ENCODE data around the gene FIS1. TPM values are rescaled to one million over a fixed set of nuclear protein-coding genes. Genes with fewer than 3 reads are reported as not detected.

Gene FIS1
- total RNA-seq, 2 experiments from 2014 or later = 81.2 to 82.3 TPM

- POLR2A ChIA-PET = no interaction called here
- no peak overlapping the region for H3K27ac ChIP-seq (ENCODE audit: low read depth in 1 of 2, low read length in 2 of 2)
- DNase-seq = no peak
- H3K9me3 Mint-ChIP-seq = no peaks in the 10 kb centered on the region
- H3K9me3 ChIP-seq (ENCODE audit: control insufficient read depth in 1 of 2, insufficient read depth in 1 of 2, low read length in 2 of 2) = no peaks in the 10 kb centered on the region
- no peak overlapping the region for H3K4me3 Mint-ChIP-seq
- no peaks in the 10 kb centered on the region for H3K27me3 Mint-ChIP-seq
- no peak for ATAC-seq (ENCODE audit: poor library complexity)
- H3K27me3 ChIP-seq (ENCODE audit: control insufficient read depth in 1 of 2, insufficient read depth in 2 of 2, low read length in 2 of 2) = no peaks in the 10 kb centered on the region
- H3K27ac Mint-ChIP-seq = no peak overlapping the region
- H3K4me1 Mint-ChIP-seq (ENCODE audit: low read depth) = peaks cover 17% of the 10 kb centered on the region
- H3K36me3 Mint-ChIP-seq (ENCODE audit: low read depth) = peaks cover 27% of the 10 kb centered on the region
- CTCF ChIA-PET = no interaction called here
- H3K36me3 ChIP-seq (ENCODE audit: insufficient read depth, low read length) = peaks cover 51% of the 10 kb centered on the region
- H3K4me1 ChIP-seq (ENCODE audit: insufficient read depth, low read length) = peaks cover 15% of the 10 kb centered on the region
- TF ChIP-seq CTCF (IDR thresholded peaks at IDR 0.05) = no peak
- intact Hi-C loops (cut with DNase I, micrococcal nuclease) = no loop called here
- no peak overlapping the region for H3K4me3 ChIP-seq (ENCODE audit: low read length)
These were observed 5.5 kb downstream of the FIS1 start for GRCh38 chr7:101239191-101239950.

GRCh38 chr7:101238226-101239182, 6.4 kb downstream of the FIS1 start:
- Mint-ChIP-seq H3K36me3 (ENCODE audit: low read depth) (peaks cover 19% of the 10 kb centered on the region), H3K27me3 (no peaks in the 10 kb centered on the region), H3K9me3 (no peaks in the 10 kb centered on the region), H3K4me1 (ENCODE audit: low read depth) (peaks cover 10% of the 10 kb centered on the region), H3K27ac (no peak overlapping the region), H3K4me3 (no peak overlapping the region)
- Histone ChIP-seq H3K4me1 (ENCODE audit: insufficient read depth, low read length) (peaks cover 6% of the 10 kb centered on the region), H3K27me3 (ENCODE audit: control insufficient read depth in 1 of 2, insufficient read depth in 2 of 2, low read length in 2 of 2) (no peaks in the 10 kb centered on the region), H3K9me3 (ENCODE audit: control insufficient read depth in 1 of 2, insufficient read depth in 1 of 2, low read length in 2 of 2) (no peaks in the 10 kb centered on the region), H3K36me3 (ENCODE audit: insufficient read depth, low read length) (peaks cover 51% of the 10 kb centered on the region), H3K27ac (ENCODE audit: low read depth in 1 of 2, low read length in 2 of 2) (no peak overlapping the region), H3K4me3 (ENCODE audit: low read length) (no peak overlapping the region)
- no peak for ATAC-seq (ENCODE audit: poor library complexity)
- POLR2A ChIA-PET = interaction anchor here (0.7 kb wide), 1 partner anchor 1247 kb away, joined by 3 read pairs; no protein-coding TSS in a partner anchor
- DNase-seq = no peak
- intact Hi-C loops (cut with DNase I, micrococcal nuclease) = no loop called here
- TF ChIP-seq CTCF (IDR thresholded peaks at IDR 0.05) = no peak
- CTCF ChIA-PET = no interaction called here

- ChIA-PET CTCF (no interaction called here), POLR2A (interaction anchor here (1.2 kb wide), 1 partner anchor 19 kb away, joined by 4 read pairs; the partner anchor contains the start of genes PLOD3 and ZNHIT1)
- no peak for ATAC-seq (ENCODE audit: poor library complexity)
- no peaks in the 10 kb centered on the region for H3K9me3 ChIP-seq (ENCODE audit: control insufficient read depth in 1 of 2, insufficient read depth in 1 of 2, low read length in 2 of 2)
- no peak for DNase-seq
- H3K27me3 Mint-ChIP-seq = no peaks in the 10 kb centered on the region
- no peak within 1 kb of the TSS for H3K27ac ChIP-seq (ENCODE audit: low read depth in 1 of 2, low read length in 2 of 2)
- H3K36me3 Mint-ChIP-seq (ENCODE audit: low read depth) = peaks cover 19% of the 10 kb centered on the region
- peaks cover 48% of the 10 kb centered on the region for H3K36me3 ChIP-seq (ENCODE audit: insufficient read depth, low read length)
- H3K9me3 Mint-ChIP-seq = no peaks in the 10 kb centered on the region
- H3K4me1 ChIP-seq (ENCODE audit: insufficient read depth, low read length) = peaks cover 3% of the 10 kb centered on the region
- intact Hi-C loops (cut with DNase I, micrococcal nuclease) = no loop called here
- H3K27ac Mint-ChIP-seq = no peak within 1 kb of the TSS
- no peak for TF ChIP-seq CTCF (IDR thresholded peaks at IDR 0.05)
- no peaks in the 10 kb centered on the region for H3K27me3 ChIP-seq (ENCODE audit: control insufficient read depth in 1 of 2, insufficient read depth in 2 of 2, low read length in 2 of 2)
- peaks cover 8% of the 10 kb centered on the region for H3K4me1 Mint-ChIP-seq (ENCODE audit: low read depth)
- H3K4me3 Mint-ChIP-seq = no peak within 1 kb of the TSS
- no peak within 1 kb of the TSS for H3K4me3 ChIP-seq (ENCODE audit: low read length)
These were observed 7.4 kb downstream of the FIS1 start, which contains the start of gene CLDN15 for GRCh38 chr7:101237206-101238067. CLDN15 (minus strand) TSS chr7:101237802; CDS start chr7:101237581, 221 bp downstream.
